WTC11 (cell line): Measurements from ENCODE around the gene CACNA2D4.

Source experiments
- OVOL2 ChIP-seq: fragments of 250-450 bp; sonication (Bioruptor Pico); IDR thresholded peaks from 2 replicates; pipeline ENCODE4 v1.9.0; 2021; ENCODE audit warnings: mild to moderate bottlenecking, borderline replicate concordance
- TF ChIP-seq, protein P1 (sequence below): sonication (generic); formaldehyde crosslinking; IDR thresholded peaks from 2 replicates; pipeline ENCODE4 v1.8.1; 2022; ENCODE audit warnings: missing genetic modification reagents, borderline replicate concordance

DNA sequence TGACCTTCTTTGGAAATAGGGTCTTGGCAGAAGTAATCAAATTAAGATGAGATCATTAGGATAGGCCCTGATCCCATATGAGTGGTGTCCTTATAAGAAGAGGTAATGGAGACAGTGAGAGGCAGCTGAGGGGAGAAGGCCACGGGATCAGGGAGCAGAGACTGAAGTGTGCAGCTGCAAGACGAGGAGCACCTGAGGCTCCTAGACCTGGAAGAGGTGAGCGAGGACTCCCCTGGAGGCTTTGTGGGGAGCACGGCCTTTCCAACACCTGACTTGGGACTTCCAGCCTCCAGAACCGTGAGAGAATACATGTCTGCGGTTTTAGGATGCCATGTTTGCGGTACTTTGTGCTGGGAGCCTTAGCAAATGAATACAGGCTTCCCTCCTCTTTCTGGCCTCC, 60.6 kb downstream of the CACNA2D4 start:
- TF ChIP-seq OVOL2 (CRISPR knock-in tag), result no peak
- TF ChIP-seq, protein P1, sequence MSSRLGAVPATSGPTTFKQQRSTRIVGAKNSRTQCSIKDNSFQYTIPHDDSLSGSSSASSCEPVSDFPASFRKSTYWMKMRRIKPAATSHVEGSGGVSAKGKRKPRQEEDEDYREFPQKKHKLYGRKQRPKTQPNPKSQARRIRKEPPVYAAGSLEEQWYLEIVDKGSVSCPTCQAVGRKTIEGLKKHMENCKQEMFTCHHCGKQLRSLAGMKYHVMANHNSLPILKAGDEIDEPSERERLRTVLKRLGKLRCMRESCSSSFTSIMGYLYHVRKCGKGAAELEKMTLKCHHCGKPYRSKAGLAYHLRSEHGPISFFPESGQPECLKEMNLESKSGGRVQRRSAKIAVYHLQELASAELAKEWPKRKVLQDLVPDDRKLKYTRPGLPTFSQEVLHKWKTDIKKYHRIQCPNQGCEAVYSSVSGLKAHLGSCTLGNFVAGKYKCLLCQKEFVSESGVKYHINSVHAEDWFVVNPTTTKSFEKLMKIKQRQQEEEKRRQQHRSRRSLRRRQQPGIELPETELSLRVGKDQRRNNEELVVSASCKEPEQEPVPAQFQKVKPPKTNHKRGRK, result no peak
